ENCODE data around the gene C1QL1. TPM values are rescaled to one million over a fixed set of nuclear protein-coding genes. Genes with fewer than 3 reads are reported as not detected.
A peak's percentile ranks its signal among the peaks of the same experiment; 100 is the strongest.

C1QL1 gene
- total and polyA plus RNA-seq, 2 of the 13 experiments (the other 11 are each of a cell fraction or from before 2014, with no cell fraction given) = 0.11 TPM

GRCh38 chr17:44947461-44948314 lies 20.4 kb downstream of the C1QL1 start, which contains the start of gene KIF18B (continued):
- TF ChIP-seq ZNF609 (CRISPR knock-in tag; IDR thresholded peaks at IDR 0.05; ENCODE audit: borderline replicate concordance) (peak; percentile 57), WIZ (CRISPR knock-in tag; IDR thresholded peaks at IDR 0.05) (no peak), ZNF660 (CRISPR knock-in tag; IDR thresholded peaks at IDR 0.05; ENCODE audit: borderline replicate concordance, low read depth) (no peak), EZH2 (conservative IDR thresholded peaks at IDR 0.05; ENCODE audit: low read depth, low read length) (no peak), CREB3 (CRISPR knock-in tag; IDR thresholded peaks at IDR 0.05) (no peak), ZNF891 (CRISPR knock-in tag; IDR thresholded peaks at IDR 0.05) (no peak), ZNF782 (CRISPR knock-in tag; IDR thresholded peaks at IDR 0.05; ENCODE audit: borderline replicate concordance) (no peak), HNRNPL (IDR thresholded peaks at IDR 0.05; ENCODE audit: low read depth, low read length) (peak; percentile 80; the same call in 1 of the 2 replicates), ZNF260 (CRISPR knock-in tag; IDR thresholded peaks at IDR 0.05; ENCODE audit: borderline replicate concordance, low read depth) (no peak), ZBTB3 (CRISPR knock-in tag; IDR thresholded peaks at IDR 0.05; ENCODE audit: borderline replicate concordance, low read depth) (0 out of 2 replicates have a peak, but pooled peaks have one; percentile 74), ERF (CRISPR knock-in tag; IDR thresholded peaks at IDR 0.05) (peak; percentile 78), JARID2 (CRISPR knock-in tag; IDR thresholded peaks at IDR 0.05; ENCODE audit: insufficient replicate concordance) (no peak), CSRNP1 (CRISPR knock-in tag; IDR thresholded peaks at IDR 0.05) (peak; percentile 95), ZNF549 (CRISPR knock-in tag; IDR thresholded peaks at IDR 0.05) (no peak), E2F5 (CRISPR knock-in tag; conservative IDR thresholded peaks at IDR 0.05) (peak; percentile 99), REPIN1 (CRISPR knock-in tag; IDR thresholded peaks at IDR 0.05; ENCODE audit: borderline replicate concordance, low read depth) (peak; percentile 90), ZBTB1 (CRISPR knock-in tag; IDR thresholded peaks at IDR 0.05; ENCODE audit: borderline replicate concordance) (no peak), ZNF451 (CRISPR knock-in tag; IDR thresholded peaks at IDR 0.05) (no peak), RCOR2 (CRISPR knock-in tag; IDR thresholded peaks at IDR 0.05) (no peak)

Data from HepG2 (cell line).